Thyroid gland (tissue), 4 donors: ENCODE data around the gene ANK3.

ENCODE experiments used
- POLR2A ChIP-seq, 2 donors: fragments of 450-650 bp; IDR thresholded peaks; one replicate each; pipeline ENCODE4 v1.6.1; 2017; ENCODE audit warnings: antibody characterized with exemption in 2 of 2, mild to moderate bottlenecking in 2 of 2, moderate library complexity in 1 of 2
- TF ChIP-seq, protein P1 (sequence below), 6 experiments: fragments of 200-600 bp in 3 of 6; fragments of 450-650 bp in 3 of 6; sonication (generic) in 3 of 6; IDR thresholded peaks; one replicate each; pipeline ENCODE4 v1.5.1; 2016 to 2019; ENCODE audit warnings: antibody characterized with exemption in 6 of 6, mild to moderate bottlenecking in 2 of 6, inconsistent platforms in 1 of 6, moderate library complexity in 1 of 6

DNA sequence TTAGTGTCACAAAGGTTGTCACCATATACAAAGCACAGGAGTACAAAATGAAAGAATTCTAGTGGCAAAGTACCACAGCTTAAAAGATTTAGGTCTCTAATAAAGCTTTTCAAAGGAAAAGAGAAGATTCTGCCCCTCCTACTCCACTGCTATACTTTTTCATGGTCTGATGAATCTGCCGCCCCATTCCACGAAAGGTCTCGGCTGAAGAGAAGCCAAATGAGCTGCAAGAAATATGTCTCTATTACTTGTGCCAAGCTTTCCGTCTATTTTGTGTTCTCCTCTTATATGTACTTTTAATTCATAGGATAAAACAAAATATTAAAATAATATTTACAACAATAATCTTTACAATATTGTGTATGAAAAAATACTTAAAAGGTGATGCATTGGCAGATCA, 222.6 kb downstream of the ANK3 start:
- TF ChIP-seq, protein P1, sequence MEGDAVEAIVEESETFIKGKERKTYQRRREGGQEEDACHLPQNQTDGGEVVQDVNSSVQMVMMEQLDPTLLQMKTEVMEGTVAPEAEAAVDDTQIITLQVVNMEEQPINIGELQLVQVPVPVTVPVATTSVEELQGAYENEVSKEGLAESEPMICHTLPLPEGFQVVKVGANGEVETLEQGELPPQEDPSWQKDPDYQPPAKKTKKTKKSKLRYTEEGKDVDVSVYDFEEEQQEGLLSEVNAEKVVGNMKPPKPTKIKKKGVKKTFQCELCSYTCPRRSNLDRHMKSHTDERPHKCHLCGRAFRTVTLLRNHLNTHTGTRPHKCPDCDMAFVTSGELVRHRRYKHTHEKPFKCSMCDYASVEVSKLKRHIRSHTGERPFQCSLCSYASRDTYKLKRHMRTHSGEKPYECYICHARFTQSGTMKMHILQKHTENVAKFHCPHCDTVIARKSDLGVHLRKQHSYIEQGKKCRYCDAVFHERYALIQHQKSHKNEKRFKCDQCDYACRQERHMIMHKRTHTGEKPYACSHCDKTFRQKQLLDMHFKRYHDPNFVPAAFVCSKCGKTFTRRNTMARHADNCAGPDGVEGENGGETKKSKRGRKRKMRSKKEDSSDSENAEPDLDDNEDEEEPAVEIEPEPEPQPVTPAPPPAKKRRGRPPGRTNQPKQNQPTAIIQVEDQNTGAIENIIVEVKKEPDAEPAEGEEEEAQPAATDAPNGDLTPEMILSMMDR (IDR thresholded peaks at IDR 0.05), result no peak
- TF ChIP-seq POLR2A (IDR thresholded peaks at IDR 0.05), result no peak
